DOHH2 (cell line): Measurements from ENCODE around the gene PLAGL1.

Experiments used
- CTCF ChIP-seq: fragments of 200-600 bp; sonication (generic); IDR thresholded peaks from one replicate; pipeline ENCODE4 v1.5.1; 2014; ENCODE audit warnings: antibody characterized with exemption, mild to moderate bottlenecking, low read depth, low read length; ENCODE audit not compliant: poor library complexity, severe bottlenecking
- EZH2phosphoT487 ChIP-seq: fragments of 200-600 bp; sonication (generic); IDR thresholded peaks from 2 replicates; pipeline ENCODE4 v1.6.1; 2017; ENCODE audit warnings: borderline replicate concordance, mild to moderate bottlenecking, antibody characterized with exemption, low read length, moderate library complexity, mixed read lengths

- TF ChIP-seq EZH2phosphoT487, result no peak
- no peak for TF ChIP-seq CTCF
These were observed 78.1 kb downstream of the PLAGL1 start for GRCh38 chr6:143929975-143930374.
